Jurkat, Clone E6-1 (cell line): Measurements from ENCODE around the gene MBD3L4.
"Not testable (repeated sequence)": the region's sequence is repeated elsewhere in the genome, so short reads cannot be mapped to it uniquely, and the experiment has no call there.

Experiments
- DNase-seq: peaks from one replicate; pipeline ENCODE4 v3.0.0-alpha.2; 2011; ENCODE audit warnings: low read depth, low spot score
- H3K4me3 ChIP-seq: 2 replicates; pipeline ENCODE4 v1.5.1; 2011; ENCODE audit warnings: mild to moderate bottlenecking, low read length, control low read depth, moderate library complexity

Gene MBD3L4

GRCh38 chr19:7054635-7055368 lies 14.8 kb upstream of the MBD3L4 start:
- H3K4me3 ChIP-seq, DNase-seq: not testable (repeated sequence)

DNA sequence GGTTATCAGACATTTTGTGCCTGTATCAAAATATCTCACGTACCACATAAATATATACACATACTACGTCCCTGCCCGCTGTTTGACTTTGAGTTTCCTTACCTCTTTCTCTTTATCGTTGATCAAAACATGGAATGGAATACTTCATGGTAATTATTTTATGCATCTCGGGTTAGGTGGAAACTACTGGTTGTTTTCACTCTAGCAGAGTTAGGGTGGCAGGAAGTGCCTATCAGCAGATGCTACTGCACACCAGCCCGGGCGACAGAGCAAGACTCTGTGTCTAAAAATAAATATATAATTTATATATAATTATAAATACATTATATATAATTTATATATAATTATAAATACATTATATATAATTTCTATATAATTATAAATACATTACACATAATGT lies 12.9 kb upstream of the MBD3L4 start:
- not testable (repeated sequence) for DNase-seq, H3K4me3 ChIP-seq

DNA sequence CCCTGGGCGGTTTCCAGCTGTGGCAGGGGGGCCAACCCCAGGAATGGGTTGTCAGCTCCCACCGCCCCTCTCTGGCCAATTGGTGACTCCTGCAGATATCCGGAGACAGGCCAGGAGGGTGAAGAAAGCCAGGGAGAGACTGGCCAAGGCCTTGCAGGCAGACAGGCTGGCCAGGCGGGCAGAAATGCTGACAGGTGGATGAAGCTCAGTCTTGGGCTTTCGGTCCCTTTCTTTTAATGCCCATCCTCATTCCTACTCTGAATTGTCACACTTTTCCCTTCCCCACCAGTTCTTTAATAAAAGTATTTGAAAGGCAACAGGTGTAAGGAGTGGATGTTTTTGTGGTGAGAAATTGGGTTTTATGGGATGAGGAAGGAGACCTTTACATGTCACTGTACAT lies 11.4 kb upstream of the MBD3L4 start:
- H3K4me3 ChIP-seq, DNase-seq: not testable (repeated sequence)

GRCh38 chr19:7049021-7049420 lies 9.0 kb upstream of the MBD3L4 start, which contains the start of gene MBD3L2:
MBD3L2 (plus strand) TSS chr19:7049321; CDS start chr19:7049374, 53 bp downstream.
- not testable (repeated sequence) for H3K4me3 ChIP-seq, DNase-seq

DNA sequence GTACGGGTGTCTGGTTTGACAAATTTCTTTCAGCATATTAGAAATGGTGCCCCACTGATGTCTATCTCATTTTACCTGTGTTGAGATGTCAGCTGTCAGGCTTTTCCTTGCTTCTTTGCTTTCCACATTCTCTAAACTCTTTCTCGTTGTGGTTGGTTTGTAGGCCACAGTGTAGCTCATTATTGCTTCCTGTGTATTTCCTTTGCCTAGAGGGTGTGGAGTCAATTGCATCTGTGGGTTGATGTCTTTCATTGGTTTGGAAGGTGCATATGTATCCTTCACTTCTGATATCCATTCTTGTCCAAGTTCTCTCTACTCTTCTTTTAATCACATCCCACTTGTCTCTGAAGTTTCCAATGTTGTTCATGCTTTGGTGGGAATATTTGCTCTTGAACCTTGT lies 1.6 kb upstream of the MBD3L4 start:
- not testable (repeated sequence) for H3K4me3 ChIP-seq, DNase-seq

GRCh38 chr19:7030278-7030677 lies 9.7 kb downstream of the MBD3L4 start, which contains the start of gene MBD3L5:
MBD3L5 (plus strand) TSS chr19:7030578; CDS start chr19:7030612, 34 bp downstream.
- not testable (repeated sequence) for DNase-seq, H3K4me3 ChIP-seq

DNA sequence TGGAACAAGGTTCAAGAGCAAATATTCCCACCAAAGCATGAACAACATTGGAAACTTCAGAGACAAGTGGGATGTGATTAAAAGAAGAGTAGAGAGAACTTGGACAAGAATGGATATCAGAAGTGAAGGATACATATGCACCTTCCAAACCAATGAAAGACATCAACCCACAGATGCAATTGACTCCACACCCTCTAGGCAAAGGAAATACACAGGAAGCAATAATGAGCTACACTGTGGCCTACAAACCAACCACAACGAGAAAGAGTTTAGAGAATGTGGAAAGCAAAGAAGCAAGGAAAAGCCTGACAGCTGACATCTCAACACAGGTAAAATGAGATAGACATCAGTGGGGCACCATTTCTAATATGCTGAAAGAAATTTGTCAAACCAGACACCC lies 11.2 kb downstream of the MBD3L4 start:
- H3K4me3 ChIP-seq, DNase-seq: not testable (repeated sequence)

- not testable (repeated sequence) for DNase-seq, H3K4me3 ChIP-seq
Measured at GRCh38 chr19:7021331-7021730, 18.6 kb downstream of the MBD3L4 start, which contains the start of gene MBD3L2B. MBD3L2B (minus strand) TSS chr19:7021431; CDS start chr19:7021397, 34 bp downstream.

GRCh38 chr19:7018828-7019227 lies 21.2 kb downstream of the MBD3L4 start:
- DNase-seq: no peak
- no peak overlapping the region for H3K4me3 ChIP-seq

DNA sequence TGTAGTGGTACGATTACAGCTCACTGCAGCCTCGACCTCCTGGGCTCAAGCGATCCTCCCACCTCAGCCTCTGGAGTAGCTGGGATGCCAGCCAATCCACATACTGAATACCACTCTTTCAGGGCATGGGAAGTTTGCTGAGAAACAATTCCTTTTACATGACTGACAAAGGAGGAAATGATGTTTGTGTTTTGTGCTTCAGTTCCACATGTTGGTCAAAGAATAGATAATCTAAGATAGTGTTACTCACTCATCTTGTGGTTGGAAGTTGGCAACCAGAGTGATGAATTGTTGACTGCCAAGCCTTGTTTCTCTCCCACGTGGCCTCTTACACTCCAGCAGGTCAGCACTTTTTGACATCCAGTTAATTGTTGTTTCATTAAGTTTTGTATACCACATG lies 26.3 kb downstream of the MBD3L4 start:
- DNase-seq: no peak
- H3K4me3 ChIP-seq: no peak overlapping the region

DNA sequence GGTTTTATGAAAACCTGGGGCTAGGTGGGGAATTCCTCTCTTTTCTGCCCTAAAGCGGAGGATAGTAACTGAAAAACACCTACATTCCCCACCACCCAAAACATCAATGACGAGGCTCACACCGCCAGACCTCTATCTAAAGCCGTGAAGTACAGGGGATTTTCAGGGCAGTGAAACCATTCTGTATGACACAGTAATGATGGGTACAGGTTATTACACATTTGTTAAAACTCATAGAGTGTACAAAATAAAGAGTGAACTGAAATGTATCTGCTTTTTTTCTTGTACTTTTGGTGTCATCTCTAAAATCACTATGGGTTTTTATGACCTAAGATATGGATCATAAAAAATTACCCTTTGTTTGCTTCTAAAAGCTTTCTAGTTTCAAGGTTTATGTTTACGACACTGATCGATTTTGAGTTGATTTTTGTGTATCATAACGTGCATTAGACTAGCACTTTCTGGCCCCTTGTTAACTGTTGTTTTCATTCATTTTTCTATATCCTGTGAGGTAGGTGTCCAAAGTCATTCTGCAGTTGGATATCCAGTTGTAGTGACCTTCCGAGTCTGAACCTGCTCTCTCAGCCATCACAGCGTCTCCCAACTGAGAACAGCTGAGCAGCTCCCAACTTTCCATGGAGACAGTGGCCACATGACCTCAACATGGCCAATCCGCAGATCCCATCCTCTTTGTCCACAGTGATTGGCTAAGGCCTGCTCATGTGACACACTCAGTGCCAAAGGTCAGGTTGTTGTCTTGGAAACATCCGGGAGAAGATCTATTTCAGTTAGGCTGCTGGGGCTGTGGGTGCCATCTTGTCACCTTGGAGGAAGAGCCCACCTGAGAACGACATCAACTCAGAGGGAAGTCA lies 29.0 kb downstream of the MBD3L4 start:
- no peak overlapping the region for H3K4me3 ChIP-seq
- no peak for DNase-seq

- DNase-seq: no peak
- no peak overlapping the region for H3K4me3 ChIP-seq
Measured at GRCh38 chr19:7007859-7008258, 32.1 kb downstream of the MBD3L4 start.

- no peak overlapping the region for H3K4me3 ChIP-seq
- DNase-seq: no peak
Measured at GRCh38 chr19:7006135-7006704, 33.8 kb downstream of the MBD3L4 start.

GRCh38 chr19:7004313-7004931 lies 35.6 kb downstream of the MBD3L4 start:
- no peak overlapping the region for H3K4me3 ChIP-seq

DNA sequence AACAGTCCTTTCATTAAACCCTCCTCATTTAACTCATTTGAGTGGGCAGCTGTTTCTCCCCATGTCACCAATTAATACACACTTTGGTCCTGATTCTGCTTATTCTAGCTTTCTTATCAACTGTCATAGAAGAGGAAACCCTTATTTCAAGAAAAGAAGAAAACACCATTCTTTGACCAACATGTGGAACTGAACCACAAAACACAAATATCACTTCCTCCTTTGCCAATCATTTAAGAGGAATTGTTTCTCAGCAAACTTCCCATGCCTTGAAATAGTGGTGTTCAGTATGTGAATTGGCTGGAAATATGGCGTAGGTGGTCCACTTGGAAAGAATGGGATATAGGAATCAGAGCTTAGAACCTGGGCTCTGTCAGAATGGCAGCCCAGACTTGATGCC lies 39.2 kb downstream of the MBD3L4 start:
- DNase-seq: no peak
- H3K4me3 ChIP-seq: no peak overlapping the region

More at GRCh38 chr19:7004313-7004931, 35.6 kb downstream of the MBD3L4 start:
- DNase-seq: peak; percentile 44

- no peak overlapping the region for H3K4me3 ChIP-seq
- no peak for DNase-seq
Measured at GRCh38 chr19:7000333-7000732, 39.6 kb downstream of the MBD3L4 start.

GRCh38 chr19:6999933-7000332 lies 40.0 kb downstream of the MBD3L4 start:
- no peak for DNase-seq
- H3K4me3 ChIP-seq: no peak overlapping the region

GRCh38 chr19:6997679-6998445 lies 42.1 kb downstream of the MBD3L4 start:
- DNase-seq: no peak
- H3K4me3 ChIP-seq: no peak overlapping the region
